Naive thymus-derived CD8-positive, alpha-beta T cell (primary cell): ENCODE results near the gene CCDC107. TPM values are rescaled to one million over a fixed set of nuclear protein-coding genes. Genes with fewer than 3 reads are reported as not detected.

Source experiments
- ATAC-seq, 2 donors: fragments of 150-1000 bp; cut with Tn5 transposase in 1 of 2; sonication (Bioruptor Pico), chemical (Tn5 transposase) in 1 of 2; 1 replicate in 1 of 2; 2 replicates in 1 of 2; pipeline ENCODE4 v1.10.0; 2021; ENCODE audit warnings: mild to moderate bottlenecking in 2 of 2, moderate library complexity in 2 of 2
- POLR2A ChIA-PET: fragments of 350-600 bp; sonication (Branson Sonifier 250); formaldehyde crosslinking; loops from one replicate; lab custom pipeline; 2021; ENCODE audit warnings: antibody characterized with exemption; lab: Charles Lee
- DNase-seq, 10 donors: peaks; one replicate each; pipeline versions ENCODE4 v3.0.0 to v3.0.0-alpha.2; 2020 to 2022
- H3K27ac Mint-ChIP-seq, 10 donors: one replicate each; pipeline ENCODE4 v1.8.0; 2020 to 2022; ENCODE audit warnings: mild to moderate bottlenecking in 10 of 10, mixed read lengths in 10 of 10, moderate library complexity in 4 of 10, inconsistent platforms in 1 of 10
- H3K27me3 Mint-ChIP-seq, 5 donors: one replicate each; pipeline ENCODE4 v1.8.0; 2021 to 2022; ENCODE audit warnings: mixed read lengths in 5 of 5
- H3K36me3 Mint-ChIP-seq, 3 donors: one replicate each; pipeline ENCODE4 v1.8.0; 2020 to 2022; ENCODE audit warnings: mixed read lengths in 3 of 3, mild to moderate bottlenecking in 2 of 3, inconsistent platforms in 1 of 3
- H3K4me1 Mint-ChIP-seq, 4 donors: one replicate each; pipeline ENCODE4 v1.8.0; 2021 to 2022; ENCODE audit warnings: mixed read lengths in 4 of 4
- H3K4me3 Mint-ChIP-seq, 10 donors: one replicate each; pipeline ENCODE4 v1.8.0; 2020 to 2022; ENCODE audit warnings: mild to moderate bottlenecking in 10 of 10, mixed read lengths in 10 of 10, moderate library complexity in 6 of 10, inconsistent platforms in 1 of 10
- H3K9me3 Mint-ChIP-seq, 9 donors: one replicate each; pipeline ENCODE4 v1.8.0; 2020 to 2022; ENCODE audit warnings: mixed read lengths in 9 of 9, mild to moderate bottlenecking in 3 of 9, inconsistent platforms in 1 of 9, moderate library complexity in 1 of 9
- polyA plus RNA-seq, 3 donors: library from polyadenylated mRNA; unstranded; fragments of 300-500 nt; fragmentation: Illumina TruSeq; gene quantifications; one replicate each; pipeline ENCODE4 v1.2.3, GENCODE V29; 2021
- total RNA-seq, 8 experiments: library from RNA in 2 of 8; stranded (reverse) in 2 of 8; gene quantifications; one replicate each; pipeline ENCODE4 v1.2.3 and lab custom pipeline; 2021 to 2026

Gene CCDC107
- total and polyA plus RNA-seq, 5 experiments from 2014 or later = 13.8 to 59.0 (median 45.9) TPM

- peaks cover 32 to 65% (median 62%) of the 10 kb centered on the region in 4 donors for H3K4me1 Mint-ChIP-seq
- peak within 1 kb of the TSS; percentile 75 to 89 (median 84) for H3K4me3 Mint-ChIP-seq
- peak within 1 kb of the TSS; percentile 57 to 99 (median 82) for H3K27ac Mint-ChIP-seq
Observed at GRCh38 chr9:35664531-35665470, 6.7 kb downstream of the CCDC107 start, which contains the start of gene ARHGEF39. Gene ARHGEF39 (minus strand): TSS chr9:35665195. CDS start chr9:35665169, 26 bp downstream.

GRCh38 chr9:35665471-35665818 is 7.4 kb downstream of the CCDC107 start:
- Mint-ChIP-seq H3K27ac (peak overlapping the region; percentile 39 to 94 (median 76)), H3K9me3 (no peaks in the 10 kb centered on the region), H3K36me3 (peaks cover 0 to 8% (median 5%) of the 10 kb centered on the region in 3 donors), H3K27me3 (peaks cover 0 to 2% (median 0%) of the 10 kb centered on the region in 5 donors), H3K4me1 (peaks cover 32 to 59% (median 56%) of the 10 kb centered on the region in 4 donors), H3K4me3 (peak overlapping the region; percentile 75 to 89 (median 84))
- DNase-seq (no peak), ATAC-seq (no peak)
- POLR2A ChIA-PET = interaction anchor here (1.0 to 4.0 kb wide), 8 partner anchors 10 to 66 kb away, joined by 3 to 19 read pairs (median 7); partner anchors contain the start of genes CREB3, SIT1, TLN1 and TPM2

More at GRCh38 chr9:35664531-35665470, 6.7 kb downstream of the CCDC107 start, which contains the start of gene ARHGEF39:
- ATAC-seq (peak; percentile 79 to 83), DNase-seq (peak; percentile 34 to 76 (median 58))
- Mint-ChIP-seq H3K27me3 (peaks cover 0 to 2% (median 0%) of the 10 kb centered on the region in 5 donors), H3K36me3 (peaks cover 0 to 15% (median 9%) of the 10 kb centered on the region in 3 donors), H3K9me3 (no peaks in the 10 kb centered on the region)
- POLR2A ChIA-PET = interaction anchor here (0.6 to 4.0 kb wide), 14 partner anchors 9 to 67 kb away, joined by 3 to 19 read pairs (median 5); partner anchors contain the start of genes CA9, CREB3, SIT1 and TLN1

- Mint-ChIP-seq H3K27ac (peak overlapping the region in 3 of 10 donors; percentile 22 to 73 (median 67)), H3K9me3 (no peaks in the 10 kb centered on the region), H3K36me3 (peaks cover 0 to 2% (median 0%) of the 10 kb centered on the region in 3 donors), H3K4me1 (peaks cover 32 to 53% (median 50%) of the 10 kb centered on the region in 4 donors), H3K4me3 (peak overlapping the region; percentile 37 to 89 (median 76)), H3K27me3 (peaks cover 0 to 2% (median 0%) of the 10 kb centered on the region in 5 donors)
- POLR2A ChIA-PET = interaction anchor here (0.8 to 4.0 kb wide), 7 partner anchors 10 to 65 kb away, joined by 4 to 19 read pairs (median 5); partner anchors contain the start of genes CREB3, TLN1 and TPM2
- DNase-seq (no peak), ATAC-seq (no peak)
Observed at GRCh38 chr9:35666045-35666444, 8.0 kb downstream of the CCDC107 start.

- Mint-ChIP-seq H3K9me3 (no peaks in the 10 kb centered on the region), H3K27ac (peak overlapping the region in 2 of 10 donors; percentile 31 to 32)
- ATAC-seq = no peak
Observed at GRCh38 chr9:35666549-35666948, 8.5 kb downstream of the CCDC107 start.

GRCh38 chr9:35667939-35668338 is 9.8 kb downstream of the CCDC107 start:
- H3K9me3 Mint-ChIP-seq = no peaks in the 10 kb centered on the region
- no peak for ATAC-seq
- POLR2A ChIA-PET = no interaction called here
- no peak overlapping the region for H3K4me3 Mint-ChIP-seq
- no peak for DNase-seq
- peak overlapping the region in 1 of 10 donors; percentile 1 for H3K27ac Mint-ChIP-seq
- peaks cover 24 to 34% (median 32%) of the 10 kb centered on the region in 4 donors for H3K4me1 Mint-ChIP-seq
- H3K27me3 Mint-ChIP-seq = peaks cover 0 to 2% (median 0%) of the 10 kb centered on the region in 5 donors
- no peaks in the 10 kb centered on the region for H3K36me3 Mint-ChIP-seq

More at GRCh38 chr9:35666549-35666948, 8.5 kb downstream of the CCDC107 start:
- H3K27me3 Mint-ChIP-seq = peaks cover 0 to 2% (median 0%) of the 10 kb centered on the region in 5 donors
- H3K4me1 Mint-ChIP-seq = peaks cover 32 to 48% (median 46%) of the 10 kb centered on the region in 4 donors
- peak overlapping the region in 3 of 10 donors; percentile 19 to 34 (median 22) for H3K4me3 Mint-ChIP-seq
- H3K36me3 Mint-ChIP-seq = peaks cover 0 to 2% (median 0%) of the 10 kb centered on the region in 3 donors
- POLR2A ChIA-PET = interaction anchor here (0.7 to 4.0 kb wide), 4 partner anchors 17 to 30 kb away, joined by 3 to 19 read pairs (median 4); partner anchors contain the start of gene TPM2
- no peak for DNase-seq

GRCh38 chr9:35669331-35670145 is 11.4 kb downstream of the CCDC107 start:
- Mint-ChIP-seq H3K4me1 (peaks cover 19 to 23% (median 19%) of the 10 kb centered on the region in 4 donors), H3K9me3 (no peaks in the 10 kb centered on the region), H3K4me3 (no peak overlapping the region), H3K27ac (no peak overlapping the region), H3K27me3 (peaks cover 0 to 4% (median under 1%) of the 10 kb centered on the region in 5 donors), H3K36me3 (no peaks in the 10 kb centered on the region)
- POLR2A ChIA-PET = interaction anchor here (1.0 kb wide), 1 partner anchor 11 kb away, joined by 4 read pairs; the partner anchor contains the start of genes CCDC107 and RMRP
- no peak for ATAC-seq
- DNase-seq = no peak

GRCh38 chr9:35673132-35674024 is 15.3 kb downstream of the CCDC107 start, which contains the start of gene CA9:
Gene CA9 (plus strand): TSS chr9:35673928. CDS start chr9:35673960, 32 bp downstream.
- POLR2A ChIA-PET = interaction anchor here (0.5 to 1.1 kb wide), 2 partner anchors 9 to 37 kb away, joined by 4 to 5 read pairs; partner anchors contain the start of gene ARHGEF39
- Mint-ChIP-seq H3K36me3 (no peaks in the 10 kb centered on the region), H3K27ac (peak within 1 kb of the TSS in 4 of 10 donors; percentile 18 to 63 (median 42)), H3K27me3 (peaks cover 0 to 6% (median 0%) of the 10 kb centered on the region in 5 donors), H3K4me3 (peak within 1 kb of the TSS; percentile 32 to 82 (median 68)), H3K9me3 (no peaks in the 10 kb centered on the region), H3K4me1 (peaks cover 12 to 18% (median 16%) of the 10 kb centered on the region in 4 donors)
- DNase-seq (no peak), ATAC-seq (no peak)

- Mint-ChIP-seq H3K4me1 (peaks cover 11 to 18% (median 16%) of the 10 kb centered on the region in 4 donors), H3K36me3 (no peaks in the 10 kb centered on the region), H3K4me3 (peak overlapping the region in 3 of 10 donors; percentile 20 to 59 (median 41)), H3K27me3 (peaks cover 0 to 6% (median 0%) of the 10 kb centered on the region in 5 donors), H3K27ac (peak overlapping the region in 1 of 10 donors; percentile 63), H3K9me3 (no peaks in the 10 kb centered on the region)
- POLR2A ChIA-PET = interaction anchor here (1.1 kb wide), 1 partner anchor 10 kb away, joined by 5 read pairs; the partner anchor contains the start of gene ARHGEF39
- DNase-seq = no peak
- no peak for ATAC-seq
Observed at GRCh38 chr9:35674025-35674361, 15.9 kb downstream of the CCDC107 start.

GRCh38 chr9:35675204-35675603 is 17.1 kb downstream of the CCDC107 start:
- POLR2A ChIA-PET = interaction anchor here (0.9 to 1.9 kb wide), 7 partner anchors 10 to 57 kb away, joined by 3 to 8 read pairs (median 5); partner anchors contain the start of genes ARHGEF39, CCDC107, CREB3 and RMRP
- Mint-ChIP-seq H3K27me3 (peaks cover 0 to 6% (median 0%) of the 10 kb centered on the region in 5 donors), H3K4me1 (peaks cover 13 to 18% (median 16%) of the 10 kb centered on the region in 4 donors), H3K27ac (peak overlapping the region in 4 of 10 donors; percentile 19 to 68 (median 62)), H3K36me3 (no peaks in the 10 kb centered on the region), H3K4me3 (peak overlapping the region; percentile 64 to 89 (median 81)), H3K9me3 (no peaks in the 10 kb centered on the region)
- ATAC-seq (peak; percentile 21 to 29), DNase-seq (no peak)

- Mint-ChIP-seq H3K36me3 (no peaks in the 10 kb centered on the region), H3K4me1 (peaks cover 13 to 18% (median 16%) of the 10 kb centered on the region in 4 donors), H3K27ac (peak overlapping the region in 5 of 10 donors; percentile 19 to 72 (median 65)), H3K27me3 (peaks cover 0 to 6% (median 0%) of the 10 kb centered on the region in 5 donors), H3K4me3 (peak overlapping the region; percentile 67 to 89 (median 83)), H3K9me3 (no peaks in the 10 kb centered on the region)
- ATAC-seq = peak; percentile 64 to 83
- DNase-seq = peak in 6 of 10 donors; percentile 37 to 74 (median 48)
- POLR2A ChIA-PET = interaction anchor here (0.5 to 1.9 kb wide), 9 partner anchors 10 to 224 kb away, joined by 3 to 8 read pairs (median 5); partner anchors contain the start of genes ARHGEF39, CCDC107, CREB3 and RMRP
Observed at GRCh38 chr9:35675732-35676392, 17.8 kb downstream of the CCDC107 start.
